Upper lobe of right lung (tissue), 1 donor: ENCODE results near the gene TBC1D21. TPM values are rescaled to one million over a fixed set of nuclear protein-coding genes. Genes with fewer than 3 reads are reported as not detected.

Source experiments
- ATAC-seq: fragments of 200-7000 bp; cut with Tn5 transposase; one replicate; pipeline ENCODE4 v1.9.1; 2020; ENCODE audit warnings: mild to moderate bottlenecking, moderate library complexity
- DNase-seq: peaks from one replicate; pipeline ENCODE4 v3.0.0-alpha.2; 2020
- H3K27ac ChIP-seq: fragments of 200-600 bp; one replicate; pipeline ENCODE4 v1.8.0; 2022
- H3K27me3 ChIP-seq: fragments of 200-600 bp; one replicate; pipeline ENCODE4 v1.8.0; 2022; ENCODE audit warnings: mild to moderate bottlenecking
- H3K36me3 ChIP-seq: fragments of 200-600 bp; one replicate; pipeline ENCODE4 v1.8.0; 2022
- H3K4me1 ChIP-seq: fragments of 200-600 bp; one replicate; pipeline ENCODE4 v1.8.0; 2022
- H3K4me3 ChIP-seq: fragments of 200-600 bp; one replicate; pipeline ENCODE4 v1.8.0; 2022; ENCODE audit warnings: mild to moderate bottlenecking
- H3K9me3 ChIP-seq: fragments of 200-600 bp; one replicate; pipeline ENCODE4 v1.8.0; 2022
- CTCF ChIP-seq: fragments of 200-600 bp; IDR thresholded peaks from one replicate; pipeline ENCODE4 v1.8.0; 2022; ENCODE audit warnings: antibody characterized with exemption
- intact Hi-C: fragments of 100-400 bp; cut with DNase I; formaldehyde crosslinking; loops from one replicate; pipeline ENCODE4 v1.11.0; 2022
- total RNA-seq: library from RNA; stranded (reverse); fragmentation: NEBNext Ultra II Directional; extraction: Animal tissue kit (Norgen Biotek cat#: 25700); gene quantifications from one replicate; pipeline ENCODE4 v1.2.1, GENCODE V29; 2021
- donor health status: DM: no; HTN: yes; CAD: no; lungs with severe emphysema.

TBC1D21 gene
- total RNA-seq, 1 donor from 2014 or later: not detected

GRCh38 chr15:73900095-73900712, 26.8 kb downstream of the TBC1D21 start:
- Histone ChIP-seq H3K27me3 (no peaks in the 10 kb centered on the region), H3K36me3 (no peaks in the 10 kb centered on the region), H3K27ac (no peak overlapping the region), H3K4me3 (no peak overlapping the region), H3K9me3 (no peaks in the 10 kb centered on the region), H3K4me1 (no peaks in the 10 kb centered on the region)
- no peak for TF ChIP-seq CTCF
- intact Hi-C loops: no loop called here
- no peak for DNase-seq
- ATAC-seq: no peak

- H3K27ac ChIP-seq: no peak overlapping the region
- no peaks in the 10 kb centered on the region for H3K27me3 ChIP-seq
- TF ChIP-seq CTCF: no peak
- no peak for ATAC-seq
- no peaks in the 10 kb centered on the region for H3K36me3 ChIP-seq
- intact Hi-C loops: no loop called here
- H3K4me3 ChIP-seq: no peak overlapping the region
- no peak for DNase-seq
- no peaks in the 10 kb centered on the region for H3K4me1 ChIP-seq
- H3K9me3 ChIP-seq: no peaks in the 10 kb centered on the region
Measured at GRCh38 chr15:73901126-73901810, 27.9 kb downstream of the TBC1D21 start.

GRCh38 chr15:73902121-73903020, 29.0 kb downstream of the TBC1D21 start:
- H3K4me3 ChIP-seq: no peak overlapping the region
- H3K27ac ChIP-seq: no peak overlapping the region
- no peaks in the 10 kb centered on the region for H3K4me1 ChIP-seq
- DNase-seq (peak; percentile 57), ATAC-seq (no peak)
- H3K27me3 ChIP-seq: no peaks in the 10 kb centered on the region
- intact Hi-C loops: no loop called here
- no peaks in the 10 kb centered on the region for H3K9me3 ChIP-seq
- no peaks in the 10 kb centered on the region for H3K36me3 ChIP-seq
- TF ChIP-seq CTCF: no peak

- ATAC-seq: no peak
- no peaks in the 10 kb centered on the region for H3K4me1 ChIP-seq
- TF ChIP-seq CTCF: no peak
- intact Hi-C loops: no loop called here
- H3K27ac ChIP-seq: no peak overlapping the region
- no peaks in the 10 kb centered on the region for H3K36me3 ChIP-seq
- no peaks in the 10 kb centered on the region for H3K9me3 ChIP-seq
- no peak overlapping the region for H3K4me3 ChIP-seq
- no peaks in the 10 kb centered on the region for H3K27me3 ChIP-seq
- no peak for DNase-seq
Measured at GRCh38 chr15:73904026-73904815, 30.9 kb downstream of the TBC1D21 start.

GRCh38 chr15:73905225-73905827, 32.0 kb downstream of the TBC1D21 start:
- no peak overlapping the region for H3K4me3 ChIP-seq
- DNase-seq (no peak), ATAC-seq (no peak)
- no peak overlapping the region for H3K27ac ChIP-seq
- intact Hi-C loops: no loop called here
- H3K27me3 ChIP-seq: no peaks in the 10 kb centered on the region
- H3K36me3 ChIP-seq: no peaks in the 10 kb centered on the region
- no peaks in the 10 kb centered on the region for H3K9me3 ChIP-seq
- no peaks in the 10 kb centered on the region for H3K4me1 ChIP-seq
- TF ChIP-seq CTCF: no peak
